Stimulated activated CD4-positive, alpha-beta T cell treated with anti-CD3 and anti-CD28 coated beads, Interleukin-12 subunit alpha, Interleukin-12 subunit beta, amount 100 ng/mL, for 48 hours (primary cell): ENCODE results near the gene RPS6KB2.

Experiments
- DNase-seq, 3 donors: peaks; one replicate each; pipeline ENCODE4 v3.0.0-alpha.2; 2020; ENCODE audit warnings: low read depth in 2 of 3, low spot score in 1 of 3

The RPS6KB2 gene

GRCh38 chr11:67441731-67442351 is 13.5 kb downstream of the RPS6KB2 start:
- DNase-seq, result no peak

GRCh38 chr11:67442504-67443404 is 14.5 kb downstream of the RPS6KB2 start:
- DNase-seq, result no peak

GRCh38 chr11:67445515-67445914 is 17.2 kb downstream of the RPS6KB2 start:
- no peak for DNase-seq

- no peak for DNase-seq
Measured at GRCh38 chr11:67448220-67448609, 19.9 kb downstream of the RPS6KB2 start.

- DNase-seq, result no peak
Measured at GRCh38 chr11:67449116-67449844, 21.0 kb downstream of the RPS6KB2 start.

GRCh38 chr11:67450796-67451657 is 22.7 kb downstream of the RPS6KB2 start:
- DNase-seq, result no peak

GRCh38 chr11:67451658-67451976 is 23.3 kb downstream of the RPS6KB2 start:
- no peak for DNase-seq

- no peak for DNase-seq
Measured at GRCh38 chr11:67452141-67452952, 24.1 kb downstream of the RPS6KB2 start, which contains the start of gene GPR152. Gene GPR152 (minus strand): TSS chr11:67452729. CDS start chr11:67452724, 5 bp downstream.

GRCh38 chr11:67453816-67454732 is 25.8 kb downstream of the RPS6KB2 start:
- no peak for DNase-seq

GRCh38 chr11:67455054-67455453 is 26.8 kb downstream of the RPS6KB2 start, which contains the start of gene CABP4:
Gene CABP4 (plus strand): TSS chr11:67455354. CDS start chr11:67455424, 70 bp downstream.
- DNase-seq, result no peak

- no peak for DNase-seq
Measured at GRCh38 chr11:67456068-67456705, 27.9 kb downstream of the RPS6KB2 start.

- DNase-seq, result no peak
Measured at GRCh38 chr11:67457453-67457852, 29.2 kb downstream of the RPS6KB2 start.

GRCh38 chr11:67458266-67458665 is 30.0 kb downstream of the RPS6KB2 start:
- DNase-seq, result no peak

- no peak for DNase-seq
Measured at GRCh38 chr11:67463186-67463585, 34.9 kb downstream of the RPS6KB2 start.

GRCh38 chr11:67463680-67464410 is 35.6 kb downstream of the RPS6KB2 start:
- no peak for DNase-seq

- DNase-seq, result peak; percentile 88 to 92 (median 91)
Measured at GRCh38 chr11:67464411-67465188, 36.3 kb downstream of the RPS6KB2 start.

- no peak for DNase-seq
Measured at GRCh38 chr11:67465189-67465510, 36.9 kb downstream of the RPS6KB2 start.
